GM12873 (cell line): ENCODE measurements around the gene MRPL30.

ENCODE experiments used
- TF ChIP-seq, protein P1 (sequence below): IDR thresholded peaks from 2 replicates; pipeline ENCODE4 v1.5.1; 2012; ENCODE audit warnings: low read depth, mild to moderate bottlenecking, moderate library complexity, low read length, control low read depth; ENCODE audit not compliant: insufficient read depth; ENCODE audit errors: missing control alignments

Gene MRPL30

GRCh38 chr2:99188357-99188756 is 7.4 kb downstream of the MRPL30 start:
- TF ChIP-seq, protein P1, sequence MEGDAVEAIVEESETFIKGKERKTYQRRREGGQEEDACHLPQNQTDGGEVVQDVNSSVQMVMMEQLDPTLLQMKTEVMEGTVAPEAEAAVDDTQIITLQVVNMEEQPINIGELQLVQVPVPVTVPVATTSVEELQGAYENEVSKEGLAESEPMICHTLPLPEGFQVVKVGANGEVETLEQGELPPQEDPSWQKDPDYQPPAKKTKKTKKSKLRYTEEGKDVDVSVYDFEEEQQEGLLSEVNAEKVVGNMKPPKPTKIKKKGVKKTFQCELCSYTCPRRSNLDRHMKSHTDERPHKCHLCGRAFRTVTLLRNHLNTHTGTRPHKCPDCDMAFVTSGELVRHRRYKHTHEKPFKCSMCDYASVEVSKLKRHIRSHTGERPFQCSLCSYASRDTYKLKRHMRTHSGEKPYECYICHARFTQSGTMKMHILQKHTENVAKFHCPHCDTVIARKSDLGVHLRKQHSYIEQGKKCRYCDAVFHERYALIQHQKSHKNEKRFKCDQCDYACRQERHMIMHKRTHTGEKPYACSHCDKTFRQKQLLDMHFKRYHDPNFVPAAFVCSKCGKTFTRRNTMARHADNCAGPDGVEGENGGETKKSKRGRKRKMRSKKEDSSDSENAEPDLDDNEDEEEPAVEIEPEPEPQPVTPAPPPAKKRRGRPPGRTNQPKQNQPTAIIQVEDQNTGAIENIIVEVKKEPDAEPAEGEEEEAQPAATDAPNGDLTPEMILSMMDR, result no peak

- TF ChIP-seq, protein P1, result peak; percentile 16
Observed at GRCh38 chr2:99190548-99190947, 9.6 kb downstream of the MRPL30 start.

DNA sequence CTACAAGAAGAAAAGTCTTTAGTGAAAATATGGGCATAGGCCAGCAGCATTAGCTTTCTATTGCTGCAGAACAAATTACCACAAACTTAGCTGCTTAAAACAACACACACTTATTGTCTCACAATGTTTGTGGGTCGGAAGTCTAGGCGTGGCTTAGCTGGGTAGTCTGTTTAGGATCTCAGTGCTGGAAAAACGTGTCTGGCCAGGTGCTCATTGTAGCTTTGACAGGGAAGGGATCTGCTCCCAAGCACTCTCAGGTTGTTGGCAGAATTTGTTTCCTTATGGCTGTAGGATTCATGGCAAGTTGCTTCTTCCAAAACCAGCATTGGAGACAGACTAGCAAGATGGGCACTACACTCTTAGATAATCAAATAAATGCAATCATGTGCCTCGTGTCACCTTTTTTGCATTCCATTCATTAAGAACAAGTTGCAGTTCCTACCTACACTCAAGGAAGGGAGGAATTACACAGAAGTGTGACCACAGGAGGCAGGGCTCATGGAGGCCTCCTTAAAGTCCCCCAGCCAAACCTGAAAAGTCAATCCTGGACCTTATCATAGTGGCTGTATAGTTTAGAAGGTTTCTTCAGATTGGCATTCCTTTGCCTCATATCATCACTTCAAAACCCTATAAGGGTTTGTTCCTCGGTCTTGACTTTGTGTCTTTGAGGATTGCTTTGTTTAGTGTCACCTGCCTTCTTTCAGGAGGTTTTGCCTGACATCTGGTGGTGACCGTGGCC is 17.3 kb downstream of the MRPL30 start:
- TF ChIP-seq, protein P1, result no peak

DNA sequence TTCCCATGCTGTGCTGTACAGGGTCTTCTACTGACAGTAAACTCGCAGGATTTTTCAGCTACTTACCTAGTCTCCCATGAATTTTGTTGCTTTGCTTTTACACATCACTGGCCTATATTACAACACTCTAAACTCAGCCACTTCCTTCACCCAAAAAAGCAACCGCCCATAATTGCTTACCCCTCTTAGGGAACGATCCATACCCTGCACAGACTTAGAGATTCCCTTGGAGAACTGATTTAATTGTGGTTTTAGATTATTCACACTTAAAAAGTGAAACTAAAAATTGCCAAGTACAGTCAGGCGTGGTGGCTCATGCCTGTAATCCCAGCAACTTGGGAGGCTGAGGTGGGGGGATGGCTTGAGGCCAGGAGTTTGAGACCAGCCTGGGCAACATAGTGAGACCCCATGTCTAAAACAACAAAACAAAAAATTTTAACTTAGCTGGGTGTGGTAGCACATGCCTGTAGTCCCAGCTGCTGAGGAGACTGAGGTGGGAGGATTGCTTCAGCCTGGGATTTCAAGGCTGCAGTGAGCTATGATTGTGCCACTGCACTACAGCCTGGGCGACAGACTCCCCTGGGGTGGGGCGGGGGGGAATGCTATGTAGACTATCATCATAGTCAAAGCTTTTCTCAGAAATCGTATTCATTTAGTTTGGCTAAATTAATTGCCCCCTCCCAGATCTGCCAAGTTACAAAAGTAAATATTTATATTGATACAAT is 19.3 kb downstream of the MRPL30 start:
- TF ChIP-seq, protein P1, result no peak

DNA sequence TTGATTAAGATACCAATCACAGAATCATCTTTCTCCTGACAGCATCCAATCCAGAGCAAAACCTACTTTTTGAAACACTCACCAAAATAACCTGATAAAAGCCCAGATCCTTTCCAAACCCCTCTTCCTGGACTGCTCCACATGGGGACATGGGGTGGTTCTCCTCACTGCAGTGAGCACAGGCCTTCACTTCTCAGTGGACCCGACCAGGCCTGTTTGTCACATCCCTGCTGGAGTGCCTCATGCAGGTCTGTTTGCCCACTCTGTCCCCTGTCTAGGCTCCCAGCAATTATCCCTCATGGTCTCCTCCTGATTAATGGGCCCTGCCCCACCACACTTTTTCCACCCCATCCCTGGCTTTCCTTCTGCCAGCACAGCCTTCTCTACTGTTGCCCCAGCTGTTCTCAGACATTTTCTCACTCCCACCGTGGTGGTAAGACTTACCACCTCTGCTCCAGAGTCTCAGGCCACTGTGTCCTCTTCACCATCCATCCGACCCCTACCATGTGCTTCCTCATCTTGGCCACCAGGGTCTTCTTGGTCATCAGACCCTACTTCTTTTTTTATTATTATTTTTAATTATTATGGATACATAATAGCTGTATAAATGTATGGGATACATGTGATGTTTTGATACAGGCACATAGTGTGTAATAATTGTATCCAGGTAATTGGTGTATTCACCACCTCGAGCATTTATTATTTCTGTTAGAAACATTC is 21.1 kb downstream of the MRPL30 start:
- TF ChIP-seq, protein P1, result peak; percentile 33

DNA sequence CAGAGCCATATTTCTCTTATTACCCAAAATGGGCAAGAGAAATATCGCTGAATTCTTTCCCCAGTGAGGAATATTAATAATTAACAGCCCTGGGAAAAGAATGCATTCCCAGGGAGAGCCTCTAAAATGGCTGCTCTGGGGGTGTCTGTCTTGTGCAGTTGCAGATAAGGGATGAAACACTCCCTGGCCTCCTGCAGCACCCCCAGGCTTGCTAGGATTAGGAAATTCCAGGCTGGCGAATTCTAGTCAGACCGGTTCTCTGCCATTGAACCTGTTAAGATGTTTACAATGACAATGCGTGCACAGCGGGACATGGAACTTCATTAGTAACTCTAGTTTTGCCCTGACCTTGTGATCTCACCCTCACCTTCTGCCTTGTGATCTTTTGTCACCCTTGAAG is 24.5 kb downstream of the MRPL30 start:
- TF ChIP-seq, protein P1, result no peak

- TF ChIP-seq, protein P1, result no peak
Observed at GRCh38 chr2:99216096-99216495, 35.1 kb downstream of the MRPL30 start.
